A549 (cell line): ENCODE results near the gene PLIN5. TPM values are rescaled to one million over a fixed set of nuclear protein-coding genes. Genes with fewer than 3 reads are reported as not detected.

Source experiments
- ATAC-seq, 2 experiments: fragments of 200-7000 bp in 1 of 2; fragments of >200 bp in 1 of 2; cut with Nextera tagmentation in 1 of 2; cut with Tn5 transposase in 1 of 2; 3 replicates each; pipeline versions ENCODE4 v1.8.0 to v1.9.1; 2018 to 2020; ENCODE audit warnings: mild to moderate bottlenecking in 1 of 2, moderate library complexity in 1 of 2
- CTCF ChIA-PET: fragments of 300-600 bp; sonication (Branson Sonifier 250); formaldehyde crosslinking; extraction: SDS; loops from one replicate; lab custom pipeline; 2021; ENCODE audit warnings: antibody characterized with exemption, inconsistent platforms; lab: Yijun Ruan, JAX
- POLR2A ChIA-PET: fragments of 350-600 bp; formaldehyde crosslinking; extraction: SDS; loops from one replicate; lab custom pipeline; 2021; ENCODE audit warnings: antibody characterized with exemption, inconsistent platforms; lab: Yijun Ruan, JAX
- DNase-seq, 2 experiments: peaks; one replicate each; pipeline versions ENCODE4 v3.0.0 to v3.0.0-alpha.2; 2011 to 2016; ENCODE audit warnings: low read depth in 1 of 2, low spot score in 1 of 2
- FAIRE-seq: peaks from 2 replicates; lab custom pipeline; 2011; peaks lifted over from hg19 to GRCh38; lab: Jason Lieb, UNC
- H3K27ac ChIP-seq, 2 experiments: fragments of >200 bp; sonication (Bioruptor Twin); formaldehyde crosslinking; 3 replicates each; pipeline ENCODE4 v1.5.1; 2016 to 2017
- H3K4me1 ChIP-seq: fragments of >200 bp; sonication (Bioruptor Twin); formaldehyde crosslinking; 3 replicates; pipeline ENCODE4 v1.6.1; 2016
- H3K4me2 ChIP-seq: fragments of >200 bp; sonication (Bioruptor Twin); formaldehyde crosslinking; 3 replicates; pipeline ENCODE4 v1.6.1; 2016
- H3K4me3 ChIP-seq: fragments of >200 bp; sonication (Bioruptor Twin); formaldehyde crosslinking; 3 replicates; pipeline ENCODE4 v1.5.1; 2016
- H3K9me3 ChIP-seq: fragments of >200 bp; sonication (Bioruptor Twin); formaldehyde crosslinking; 3 replicates; pipeline ENCODE4 v1.6.1; 2016
- CTCF ChIP-seq: fragments of >200 bp; sonication (Bioruptor Twin); formaldehyde crosslinking; IDR thresholded peaks from 3 replicates; pipeline ENCODE4 v1.5.1; 2016
- EHMT2 ChIP-seq: fragments of 200-600 bp; sonication (generic); IDR thresholded peaks from 2 replicates; pipeline ENCODE4 v1.6.1; 2016; ENCODE audit warnings: antibody characterized with exemption, low read depth, mild to moderate bottlenecking, moderate library complexity
- EP300 ChIP-seq, 2 experiments: fragments of >200 bp; sonication (Bioruptor Twin); formaldehyde crosslinking; IDR thresholded peaks; 2 replicates in 1 of 2; 3 replicates in 1 of 2; pipeline ENCODE4 v1.6.1; 2016 to 2017
- HEYL ChIP-seq: fragments of 250-450 bp; sonication (Bioruptor Pico); IDR thresholded peaks from 2 replicates; pipeline ENCODE4 v1.8.0; 2021; ENCODE audit warnings: mild to moderate bottlenecking, moderate library complexity
- HMGXB4 ChIP-seq: fragments of 250-450 bp; sonication (Bioruptor Pico); IDR thresholded peaks from 2 replicates; pipeline ENCODE4 v1.5.0; 2021; ENCODE audit warnings: mild to moderate bottlenecking, moderate library complexity, borderline replicate concordance
- HOXA7 ChIP-seq: fragments of 250-450 bp; sonication (Bioruptor Pico); IDR thresholded peaks from 2 replicates; pipeline ENCODE4 v1.5.0; 2020; ENCODE audit warnings: mild to moderate bottlenecking, moderate library complexity
- MAZ ChIP-seq: fragments of 150-350 bp; IDR thresholded peaks from 2 replicates; pipeline ENCODE4 v1.6.1; 2014; ENCODE audit warnings: antibody characterized with exemption, low read depth, low read length, borderline replicate concordance
- NPAS2 ChIP-seq: fragments of 250-450 bp; sonication (Bioruptor Pico); IDR thresholded peaks from 2 replicates; pipeline ENCODE4 v1.8.0; 2022; ENCODE audit warnings: mild to moderate bottlenecking, moderate library complexity, borderline replicate concordance
- REST ChIP-seq: fragments of 200-600 bp; sonication (generic); IDR thresholded peaks from 2 replicates; pipeline ENCODE4 v1.6.1; 2016; ENCODE audit warnings: antibody characterized with exemption, mild to moderate bottlenecking, moderate library complexity
- SREBF2 ChIP-seq: fragments of 450-650 bp; IDR thresholded peaks from 2 replicates; pipeline ENCODE4 v1.6.1; 2014; ENCODE audit warnings: mild to moderate bottlenecking, moderate library complexity
- ZSCAN20 ChIP-seq: fragments of 250-450 bp; sonication (Bioruptor Pico); IDR thresholded peaks from 2 replicates; pipeline ENCODE4 v1.8.0; 2022; ENCODE audit warnings: mild to moderate bottlenecking, moderate library complexity
- WGBS: methylation state at CpG from one replicate; pipeline ENCODE4 v1.1.6; 2017; ENCODE audit errors: missing lambda C conversion rate; 5-methylcytosine and 5-hydroxymethylcytosine counted together
- polyA plus RNA-seq, 4 experiments: library from polyadenylated mRNA; depleted of rRNA in 3 of 4; stranded (reverse); fragments of >200 nt; fragmentation: RNase III in 1 of 4; extraction: RNeasy Plus Mini Kit Qiagen cat#74134 plus additional on column Dnase treatment in 1 of 4; gene quantifications; 2 replicates in 3 of 4; 3 replicates in 1 of 4; pipeline ENCODE4 v1.2.3, GENCODE V29; 2011 to 2017
- TF ChIP-seq, protein P1 (sequence below): fragments of 250-450 bp; sonication (Bioruptor Pico); IDR thresholded peaks from 2 replicates; pipeline ENCODE4 v1.5.0; 2020; ENCODE audit warnings: low read depth, mild to moderate bottlenecking, moderate library complexity
- TF ChIP-seq, protein P2 (sequence below): fragments of 450-650 bp; IDR thresholded peaks from 2 replicates; pipeline ENCODE4 v1.6.1; 2014; ENCODE audit warnings: antibody characterized with exemption

PLIN5 gene
- polyA plus RNA-seq, 2 of the 4 experiments (the other 2 are of a cell fraction): 0.08 to 0.25 TPM

DNA sequence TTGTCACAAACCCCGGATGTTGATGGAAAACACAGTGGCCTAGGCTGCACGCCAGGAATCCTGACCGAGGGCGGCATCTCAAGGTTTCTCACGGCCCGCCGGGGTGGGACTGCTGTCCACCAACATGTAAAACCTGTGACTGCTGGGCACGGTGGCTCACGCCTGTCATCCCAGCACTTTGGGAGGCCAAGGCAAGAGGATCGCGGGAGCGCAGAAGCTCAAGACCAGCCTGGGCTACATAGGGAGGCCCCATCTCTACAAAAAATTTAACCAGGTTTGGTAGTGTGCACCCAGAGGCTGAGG, 27.9 kb downstream of the PLIN5 start:
- DNase-seq (no peak), FAIRE-seq (no peak), ATAC-seq (no peak)
- Histone ChIP-seq H3K27ac (no peak overlapping the region), H3K4me2 (no peak overlapping the region), H3K4me3 (no peak overlapping the region), H3K4me1 (no peaks in the 10 kb centered on the region), H3K9me3 (no peaks in the 10 kb centered on the region)
- POLR2A ChIA-PET: no interaction called here
- TF ChIP-seq SREBF2: no peak
- no peak for TF ChIP-seq EHMT2
- TF ChIP-seq, protein P1, sequence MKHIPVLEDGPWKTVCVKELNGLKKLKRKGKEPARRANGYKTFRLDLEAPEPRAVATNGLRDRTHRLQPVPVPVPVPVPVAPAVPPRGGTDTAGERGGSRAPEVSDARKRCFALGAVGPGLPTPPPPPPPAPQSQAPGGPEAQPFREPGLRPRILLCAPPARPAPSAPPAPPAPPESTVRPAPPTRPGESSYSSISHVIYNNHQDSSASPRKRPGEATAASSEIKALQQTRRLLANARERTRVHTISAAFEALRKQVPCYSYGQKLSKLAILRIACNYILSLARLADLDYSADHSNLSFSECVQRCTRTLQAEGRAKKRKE (CRISPR knock-in tag): no peak
- TF ChIP-seq HMGXB4 (CRISPR knock-in tag): no peak
- no peak for TF ChIP-seq HOXA7 (CRISPR knock-in tag)
- CTCF ChIA-PET: interaction anchor here (1.0 to 4.0 kb wide), 2 partner anchors 17 to 53 kb away, joined by 3 to 23 read pairs; partner anchors contain the start of gene SEMA6B
- no CpG with 5 or more reads among the region's 12 CpGs for WGBS

- POLR2A ChIA-PET: no interaction called here
- no peak for ATAC-seq
Measured at GRCh38 chr19:4506449-4507149, 28.4 kb downstream of the PLIN5 start.

More at GRCh38 chr19:4506449-4507149, 28.4 kb downstream of the PLIN5 start:
- Histone ChIP-seq H3K27ac (no peak overlapping the region), H3K4me1 (no peaks in the 10 kb centered on the region), H3K4me3 (no peak overlapping the region), H3K4me2 (no peak overlapping the region), H3K9me3 (no peaks in the 10 kb centered on the region)
- no peak for DNase-seq
- 86% methylated on average over 15 of the region's 17 CpGs for WGBS
- CTCF ChIA-PET: interaction anchor here (3.1 to 4.0 kb wide), 2 partner anchors 18 kb away, joined by 14 to 23 read pairs; no protein-coding TSS in a partner anchor
- no peak for FAIRE-seq
- TF ChIP-seq REST: no peak
- no peak for TF ChIP-seq ZSCAN20 (CRISPR knock-in tag)
- TF ChIP-seq, protein P2, sequence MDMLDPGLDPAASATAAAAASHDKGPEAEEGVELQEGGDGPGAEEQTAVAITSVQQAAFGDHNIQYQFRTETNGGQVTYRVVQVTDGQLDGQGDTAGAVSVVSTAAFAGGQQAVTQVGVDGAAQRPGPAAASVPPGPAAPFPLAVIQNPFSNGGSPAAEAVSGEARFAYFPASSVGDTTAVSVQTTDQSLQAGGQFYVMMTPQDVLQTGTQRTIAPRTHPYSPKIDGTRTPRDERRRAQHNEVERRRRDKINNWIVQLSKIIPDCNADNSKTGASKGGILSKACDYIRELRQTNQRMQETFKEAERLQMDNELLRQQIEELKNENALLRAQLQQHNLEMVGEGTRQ: no peak
- no peak for TF ChIP-seq NPAS2 (CRISPR knock-in tag)
- no peak for TF ChIP-seq EP300 (IDR thresholded peaks at IDR 0.05)
- TF ChIP-seq SREBF2: no peak
- no peak for TF ChIP-seq CTCF
- TF ChIP-seq MAZ: no peak
- TF ChIP-seq HEYL (CRISPR knock-in tag): no peak
- TF ChIP-seq, all 56 proteins: peak for 0
